ENCODE data around the gene INIP.

DNA sequence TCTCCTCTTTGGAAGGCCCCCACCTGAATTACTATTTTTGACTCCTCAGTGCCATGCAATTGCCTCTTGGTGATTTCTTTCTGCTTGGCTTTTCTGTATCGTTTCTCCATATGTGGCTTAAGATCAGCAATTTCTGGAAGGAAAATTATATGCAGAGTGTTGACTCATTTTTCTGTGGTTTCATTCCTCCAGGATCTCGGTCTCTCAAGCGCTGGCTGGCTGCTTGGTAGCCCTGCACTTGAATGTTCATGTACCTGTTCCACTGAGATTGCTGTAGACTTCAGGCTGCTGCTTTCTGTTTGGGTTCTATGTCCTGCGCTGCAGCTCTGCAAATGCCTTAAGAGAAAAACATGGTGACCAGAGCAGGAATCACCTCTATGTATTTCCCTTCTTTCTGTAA, 77.6 kb downstream of the INIP start:
- TF ChIP-seq, protein P1, sequence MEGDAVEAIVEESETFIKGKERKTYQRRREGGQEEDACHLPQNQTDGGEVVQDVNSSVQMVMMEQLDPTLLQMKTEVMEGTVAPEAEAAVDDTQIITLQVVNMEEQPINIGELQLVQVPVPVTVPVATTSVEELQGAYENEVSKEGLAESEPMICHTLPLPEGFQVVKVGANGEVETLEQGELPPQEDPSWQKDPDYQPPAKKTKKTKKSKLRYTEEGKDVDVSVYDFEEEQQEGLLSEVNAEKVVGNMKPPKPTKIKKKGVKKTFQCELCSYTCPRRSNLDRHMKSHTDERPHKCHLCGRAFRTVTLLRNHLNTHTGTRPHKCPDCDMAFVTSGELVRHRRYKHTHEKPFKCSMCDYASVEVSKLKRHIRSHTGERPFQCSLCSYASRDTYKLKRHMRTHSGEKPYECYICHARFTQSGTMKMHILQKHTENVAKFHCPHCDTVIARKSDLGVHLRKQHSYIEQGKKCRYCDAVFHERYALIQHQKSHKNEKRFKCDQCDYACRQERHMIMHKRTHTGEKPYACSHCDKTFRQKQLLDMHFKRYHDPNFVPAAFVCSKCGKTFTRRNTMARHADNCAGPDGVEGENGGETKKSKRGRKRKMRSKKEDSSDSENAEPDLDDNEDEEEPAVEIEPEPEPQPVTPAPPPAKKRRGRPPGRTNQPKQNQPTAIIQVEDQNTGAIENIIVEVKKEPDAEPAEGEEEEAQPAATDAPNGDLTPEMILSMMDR (IDR thresholded peaks at IDR 0.05), result no peak
- TF ChIP-seq POLR2A (IDR thresholded peaks at IDR 0.05) (no peak), POLR2AphosphoS5 (IDR thresholded peaks at IDR 0.05) (no peak)
